ENCODE measurements around the gene LSS.

LSS gene

GRCh38 chr21:46139686-46140085, 88.9 kb downstream of the LSS start:
- H3K27me3 ChIP-seq (replicated peaks; ENCODE audit: insufficient read depth, low read length) = peaks cover 72% of the 10 kb centered on the region
- no peak overlapping the region for H2AFZ ChIP-seq (ENCODE audit: low read length)
- no peaks in the 10 kb centered on the region for H3K9me2 ChIP-seq (replicated peaks; ENCODE audit: insufficient read depth, low read length)
- H3K9me3 ChIP-seq (replicated peaks; ENCODE audit: insufficient read depth, low read length) = no peaks in the 10 kb centered on the region
- no peaks in the 10 kb centered on the region for H3K36me3 ChIP-seq (replicated peaks; ENCODE audit: insufficient read depth, low read length)
- TF ChIP-seq EZH2phosphoT487 (IDR thresholded peaks at IDR 0.05; ENCODE audit: low read length) (no peak), CTCF (IDR thresholded peaks at IDR 0.05; ENCODE audit: low read length) (no peak), EZH2 (optimal IDR thresholded peaks at IDR 0.05; ENCODE audit: low read depth, low read length) (no peak)
- no peak overlapping the region for H3K4me3 ChIP-seq (ENCODE audit: low read length)
- no peaks in the 10 kb centered on the region for H3F3A ChIP-seq (ENCODE audit: insufficient read depth, low read length)
- no peak for DNase-seq
- no peak overlapping the region for H3K4me2 ChIP-seq (ENCODE audit: low read depth, low read length)
- no peak overlapping the region for H3K27ac ChIP-seq (ENCODE audit: low read length)
- no peak overlapping the region for H3K9ac ChIP-seq (ENCODE audit: low read length)
- no peaks in the 10 kb centered on the region for H4K20me1 ChIP-seq (ENCODE audit: insufficient read depth, low read length)
- no peaks in the 10 kb centered on the region for H3K4me1 ChIP-seq (ENCODE audit: low read length)
- H3K79me2 ChIP-seq (ENCODE audit: low read length) = no peaks in the 10 kb centered on the region

- Histone ChIP-seq H2AFZ (ENCODE audit: low read length) (no peak overlapping the region), H3K27me3 (replicated peaks; ENCODE audit: insufficient read depth, low read length) (peaks cover 72% of the 10 kb centered on the region), H3K36me3 (replicated peaks; ENCODE audit: insufficient read depth, low read length) (no peaks in the 10 kb centered on the region), H3K4me3 (ENCODE audit: low read length) (no peak overlapping the region), H3K79me2 (ENCODE audit: low read length) (no peaks in the 10 kb centered on the region), H3K9me2 (replicated peaks; ENCODE audit: insufficient read depth, low read length) (no peaks in the 10 kb centered on the region), H4K20me1 (ENCODE audit: insufficient read depth, low read length) (no peaks in the 10 kb centered on the region), H3K4me1 (ENCODE audit: low read length) (no peaks in the 10 kb centered on the region), H3K4me2 (ENCODE audit: low read depth, low read length) (no peak overlapping the region), H3K27ac (ENCODE audit: low read length) (no peak overlapping the region), H3K9me3 (replicated peaks; ENCODE audit: insufficient read depth, low read length) (no peaks in the 10 kb centered on the region), H3K9ac (ENCODE audit: low read length) (no peak overlapping the region), H3F3A (ENCODE audit: insufficient read depth, low read length) (no peaks in the 10 kb centered on the region)
- TF ChIP-seq CTCF (IDR thresholded peaks at IDR 0.05; ENCODE audit: low read length) (no peak), EZH2phosphoT487 (IDR thresholded peaks at IDR 0.05; ENCODE audit: low read length) (no peak), EZH2 (optimal IDR thresholded peaks at IDR 0.05; ENCODE audit: low read depth, low read length) (no peak)
- no peak for DNase-seq
These were observed 90.1 kb downstream of the LSS start for GRCh38 chr21:46138383-46138970.

All from MM.1S (cell line).